ENCODE measurements around the gene ANKRD50. TPM values are rescaled to one million over a fixed set of nuclear protein-coding genes. Genes with fewer than 3 reads are reported as not detected.

ANKRD50 gene
- total RNA-seq, result 10 to 100 TPM; 32.0 to 39.9 TPM
- long read RNA-seq, donor 1, full-length matches to known transcripts, result 1 of 10 reads
- long read RNA-seq, donor 1, partial matches to known transcripts, result 6 of 10 reads
- long read RNA-seq, donor 1, other reads (novel, unspliced or antisense), result 3 of 10 reads
- long read RNA-seq, donor 2, partial matches to known transcripts, result 3 of 4 reads
- long read RNA-seq, donor 2, other reads (novel, unspliced or antisense), result 1 of 4 reads

GRCh38 chr4:124712372-124713184, at the start of gene ANKRD50:
Gene ANKRD50 (minus strand): TSS chr4:124712732. CDS start chr4:124710511, 2,221 bp downstream.
- intact Hi-C loops (cut with DNase I), result no loop called here
- DNase-seq (ENCODE audit: low spot score), result peak; percentile 97

- intact Hi-C loops (cut with DNase I), result no loop called here
- DNase-seq (ENCODE audit: low spot score), result no peak
Measured at GRCh38 chr4:124757126-124757525, 44.6 kb upstream of the ANKRD50 start.

- DNase-seq (ENCODE audit: low spot score), result no peak
- intact Hi-C loops (cut with DNase I), result no loop called here
Measured at GRCh38 chr4:124754681-124755080, 42.1 kb upstream of the ANKRD50 start.

GRCh38 chr4:124753941-124754581, 41.5 kb upstream of the ANKRD50 start:
- intact Hi-C loops (cut with DNase I), result no loop called here
- DNase-seq (ENCODE audit: low spot score), result no peak

- intact Hi-C loops (cut with DNase I), result no loop called here
- no peak for DNase-seq (ENCODE audit: low spot score)
Measured at GRCh38 chr4:124749421-124749820, 36.9 kb upstream of the ANKRD50 start.

GRCh38 chr4:124748965-124749364, 36.4 kb upstream of the ANKRD50 start:
- no peak for DNase-seq (ENCODE audit: low spot score)
- intact Hi-C loops (cut with DNase I), result no loop called here

- no peak for DNase-seq (ENCODE audit: low spot score)
- intact Hi-C loops (cut with DNase I), result no loop called here
Measured at GRCh38 chr4:124745985-124746801, 33.7 kb upstream of the ANKRD50 start.

- intact Hi-C loops (cut with DNase I), result no loop called here
- no peak for DNase-seq (ENCODE audit: low spot score)
Measured at GRCh38 chr4:124743711-124744110, 31.2 kb upstream of the ANKRD50 start.

- DNase-seq (ENCODE audit: low spot score), result no peak
- intact Hi-C loops (cut with DNase I), result no loop called here
Measured at GRCh38 chr4:124740501-124740900, 28.0 kb upstream of the ANKRD50 start.

GRCh38 chr4:124738994-124739393, 26.5 kb upstream of the ANKRD50 start:
- intact Hi-C loops (cut with DNase I), result no loop called here
- no peak for DNase-seq (ENCODE audit: low spot score)

GRCh38 chr4:124737619-124738018, 25.1 kb upstream of the ANKRD50 start:
- intact Hi-C loops (cut with DNase I), result no loop called here
- no peak for DNase-seq (ENCODE audit: low spot score)

- no peak for DNase-seq (ENCODE audit: low spot score)
- intact Hi-C loops (cut with DNase I), result no loop called here
Measured at GRCh38 chr4:124736526-124736925, 24.0 kb upstream of the ANKRD50 start.

GRCh38 chr4:124727331-124727890, 14.9 kb upstream of the ANKRD50 start:
- intact Hi-C loops (cut with DNase I), result no loop called here
- DNase-seq (ENCODE audit: low spot score), result no peak

- no peak for DNase-seq (ENCODE audit: low spot score)
- intact Hi-C loops (cut with DNase I), result no loop called here
Measured at GRCh38 chr4:124726269-124726668, 13.7 kb upstream of the ANKRD50 start.

GRCh38 chr4:124722071-124722470, 9.5 kb upstream of the ANKRD50 start:
- no peak for DNase-seq (ENCODE audit: low spot score)
- intact Hi-C loops (cut with DNase I), result no loop called here

GRCh38 chr4:124717101-124717500, 4.6 kb upstream of the ANKRD50 start:
- intact Hi-C loops (cut with DNase I), result no loop called here
- no peak for DNase-seq (ENCODE audit: low spot score)

GRCh38 chr4:124713185-124713592, 657 bp upstream of the ANKRD50 start:
- peak; percentile 89 for DNase-seq (ENCODE audit: low spot score)
- intact Hi-C loops (cut with DNase I), result no loop called here

GRCh38 chr4:124711471-124712371, 811 bp downstream of the ANKRD50 start:
- intact Hi-C loops (cut with DNase I), result loop anchor here in 1 of 2 donors (2.0 kb wide), 1 partner anchor 81 kb away; no protein-coding TSS in a partner anchor
- peak; percentile 82 for DNase-seq (ENCODE audit: low spot score)

Measured in posterior vena cava (tissue), 2 donors.